ENCODE measurements around the gene MRPL34.
A peak's percentile ranks its signal among the peaks of the same experiment; 100 is the strongest.

The MRPL34 gene

GRCh38 chr19:17285415-17286135 lies 20.1 kb upstream of the MRPL34 start:
- H3K4me3 ChIP-seq (ENCODE audit: low read depth, low read length): no peak overlapping the region
- TF ChIP-seq CTCF (IDR thresholded peaks at IDR 0.05; ENCODE audit: low read depth, low read length, missing control alignments): no peak
- in situ Hi-C loops (cut with HindIII; ENCODE audit: low sequenced_read_pairs): no loop called here
- no peak for DNase-seq (ENCODE audit: low read depth)

- in situ Hi-C loops (cut with HindIII; ENCODE audit: low sequenced_read_pairs): no loop called here
- TF ChIP-seq CTCF (IDR thresholded peaks at IDR 0.05; ENCODE audit: low read depth, low read length, missing control alignments): no peak
- no peak for DNase-seq (ENCODE audit: low read depth)
- no peak overlapping the region for H3K4me3 ChIP-seq (ENCODE audit: low read depth, low read length)
Observed at GRCh38 chr19:17286263-17286662, 19.4 kb upstream of the MRPL34 start.

- DNase-seq (ENCODE audit: low read depth): no peak
- no peak for TF ChIP-seq CTCF (IDR thresholded peaks at IDR 0.05; ENCODE audit: low read depth, low read length, missing control alignments)
- H3K4me3 ChIP-seq (ENCODE audit: low read depth, low read length): no peak overlapping the region
- in situ Hi-C loops (cut with HindIII; ENCODE audit: low sequenced_read_pairs): no loop called here
Observed at GRCh38 chr19:17286752-17287151, 18.9 kb upstream of the MRPL34 start.

- H3K4me3 ChIP-seq (ENCODE audit: low read depth, low read length): no peak overlapping the region
- peak; percentile 79 for DNase-seq (ENCODE audit: low read depth)
- in situ Hi-C loops (cut with HindIII; ENCODE audit: low sequenced_read_pairs): no loop called here
- TF ChIP-seq CTCF (IDR thresholded peaks at IDR 0.05; ENCODE audit: low read depth, low read length, missing control alignments): no peak
Observed at GRCh38 chr19:17289489-17289888, 16.2 kb upstream of the MRPL34 start.

GRCh38 chr19:17292301-17293074 lies 13.2 kb upstream of the MRPL34 start:
- DNase-seq (ENCODE audit: low read depth): peak; percentile 70
- peak overlapping the region; percentile 42 for H3K4me3 ChIP-seq (ENCODE audit: low read depth, low read length)
- in situ Hi-C loops (cut with HindIII; ENCODE audit: low sequenced_read_pairs): no loop called here
- TF ChIP-seq CTCF (IDR thresholded peaks at IDR 0.05; ENCODE audit: low read depth, low read length, missing control alignments): peak; percentile 78

- in situ Hi-C loops (cut with HindIII; ENCODE audit: low sequenced_read_pairs): no loop called here
Observed at GRCh38 chr19:17293605-17294004, 12.1 kb upstream of the MRPL34 start.

More at GRCh38 chr19:17293605-17294004, 12.1 kb upstream of the MRPL34 start:
- H3K4me3 ChIP-seq (ENCODE audit: low read depth, low read length): no peak overlapping the region
- no peak for TF ChIP-seq CTCF (IDR thresholded peaks at IDR 0.05; ENCODE audit: low read depth, low read length, missing control alignments)
- no peak for DNase-seq (ENCODE audit: low read depth)

Data from astrocyte of the cerebellum (primary cell).